GM19452 (cell line): Measurements from ENCODE around the gene ATRNL1.
"Not testable (repeated sequence)": the region's sequence is repeated elsewhere in the genome, so short reads cannot be mapped to it uniquely, and the experiment has no call there.

Source experiments
- ATAC-seq: cut with Tn5 transposase; IDR thresholded peaks from one replicate; pipeline ENCODE4 v1.9.1; 2021; ENCODE audit not compliant: unreplicated experiment

Gene ATRNL1

GRCh38 chr10:115092258-115092554 lies 959 bp upstream of the ATRNL1 start:
- peak; percentile 6 for ATAC-seq

GRCh38 chr10:115092555-115093285 lies 445 bp upstream of the ATRNL1 start:
- ATAC-seq = peak; percentile 71

- peak; percentile 44 for ATAC-seq
Measured at GRCh38 chr10:115093776-115094408, 727 bp downstream of the ATRNL1 start.

- ATAC-seq = no peak
Measured at GRCh38 chr10:115094416-115095140, 1.4 kb downstream of the ATRNL1 start.

DNA sequence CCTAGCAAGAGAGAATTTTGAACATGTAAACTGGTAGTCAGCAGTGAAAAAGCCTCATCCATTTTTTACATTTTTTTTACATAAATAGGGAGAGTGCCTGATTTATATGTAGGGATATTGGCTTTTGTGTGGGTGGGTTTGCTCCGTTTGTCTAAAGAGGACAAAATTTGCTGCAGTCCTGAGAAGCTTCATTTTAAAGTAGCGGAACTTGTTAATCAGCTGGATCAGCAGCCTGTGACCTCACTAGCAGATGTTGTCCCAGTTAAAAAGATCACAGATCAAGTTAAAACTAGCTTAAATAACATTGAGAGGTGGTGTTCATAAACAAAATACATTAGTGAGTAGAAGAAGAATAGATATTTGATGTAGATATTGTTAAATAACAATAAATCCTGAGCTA lies 2.6 kb downstream of the ATRNL1 start:
- no peak for ATAC-seq

GRCh38 chr10:115103700-115104099 lies 10.5 kb downstream of the ATRNL1 start:
- no peak for ATAC-seq

GRCh38 chr10:115105411-115105810 lies 12.2 kb downstream of the ATRNL1 start:
- not testable (repeated sequence) for ATAC-seq

- no peak for ATAC-seq
Measured at GRCh38 chr10:115107830-115108229, 14.7 kb downstream of the ATRNL1 start.

- ATAC-seq = no peak
Measured at GRCh38 chr10:115117301-115117700, 24.1 kb downstream of the ATRNL1 start.

DNA sequence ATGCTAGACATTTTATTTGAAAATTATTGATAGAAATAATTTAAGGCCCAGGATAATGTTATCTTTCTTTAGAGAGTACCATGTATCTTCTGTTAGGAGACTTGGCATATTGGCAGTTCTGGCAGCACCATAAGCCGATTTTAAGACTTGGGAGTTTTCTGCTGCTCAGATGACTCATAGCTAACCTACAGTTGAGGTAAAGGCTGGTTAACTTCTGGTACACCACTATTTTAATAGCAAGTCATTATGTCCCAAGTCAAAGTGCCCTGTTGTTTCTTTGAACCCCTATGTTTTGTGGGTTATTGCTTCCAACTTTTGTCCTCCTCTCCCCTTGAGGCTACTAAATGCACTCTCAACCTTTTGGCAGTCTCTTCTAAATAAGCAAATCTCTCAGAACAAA lies 25.2 kb downstream of the ATRNL1 start:
- no peak for ATAC-seq

- no peak for ATAC-seq
Measured at GRCh38 chr10:115125505-115125904, 32.3 kb downstream of the ATRNL1 start.

DNA sequence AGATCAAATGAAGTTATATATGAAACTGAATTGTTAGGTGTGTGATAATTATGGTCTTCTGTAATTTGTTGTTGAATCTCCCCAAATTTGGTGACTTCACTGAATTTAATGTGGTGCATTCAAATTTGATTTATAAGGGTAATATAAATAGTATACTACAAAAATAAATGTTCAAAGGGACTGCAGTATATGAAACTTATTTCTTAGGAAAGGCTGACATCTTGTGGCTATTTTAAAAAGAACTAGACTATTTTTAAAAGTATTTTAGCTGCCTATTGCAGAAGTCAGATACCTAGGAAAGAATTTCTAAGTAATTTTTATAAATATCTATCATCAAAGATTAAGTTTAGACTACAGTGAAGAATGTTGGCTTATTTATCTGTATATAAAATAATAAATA lies 36.6 kb downstream of the ATRNL1 start:
- ATAC-seq = no peak

DNA sequence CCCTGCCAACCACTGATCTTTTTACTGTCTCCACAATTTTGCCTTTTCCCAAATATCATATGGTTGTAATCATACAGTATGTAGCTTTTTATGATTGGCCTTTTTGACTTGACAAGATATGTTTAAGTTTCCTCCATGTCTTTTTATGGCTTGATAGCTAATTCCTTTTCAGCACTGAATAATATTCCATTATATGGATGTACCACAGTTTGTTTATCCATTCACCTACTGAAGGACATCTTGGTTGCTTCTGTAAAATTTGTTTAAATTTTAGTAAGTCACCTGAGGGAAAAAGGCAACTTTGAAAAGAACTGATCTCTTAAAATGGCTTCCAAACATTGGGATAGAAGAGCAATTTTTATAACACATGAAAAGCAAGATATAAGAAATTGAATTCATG lies 43.5 kb downstream of the ATRNL1 start:
- no peak for ATAC-seq

DNA sequence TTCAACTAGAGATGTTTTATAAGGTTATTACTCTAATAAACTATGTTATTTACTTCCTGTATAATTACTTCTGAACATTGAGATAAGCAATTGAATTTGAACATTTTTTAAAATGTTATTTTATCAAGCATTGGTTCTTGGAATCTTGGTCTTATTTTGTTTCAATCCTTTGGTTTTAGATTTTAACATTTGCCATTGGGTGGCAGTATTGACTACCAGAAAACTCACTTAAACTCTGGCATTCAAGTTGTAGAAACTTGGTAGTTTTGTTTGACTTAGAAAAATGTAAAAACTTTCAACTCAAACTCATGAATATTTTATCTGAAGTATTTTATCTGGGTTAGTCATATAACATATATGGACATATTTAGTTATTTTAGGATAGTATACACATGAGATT lies 48.1 kb downstream of the ATRNL1 start:
- ATAC-seq = no peak

DNA sequence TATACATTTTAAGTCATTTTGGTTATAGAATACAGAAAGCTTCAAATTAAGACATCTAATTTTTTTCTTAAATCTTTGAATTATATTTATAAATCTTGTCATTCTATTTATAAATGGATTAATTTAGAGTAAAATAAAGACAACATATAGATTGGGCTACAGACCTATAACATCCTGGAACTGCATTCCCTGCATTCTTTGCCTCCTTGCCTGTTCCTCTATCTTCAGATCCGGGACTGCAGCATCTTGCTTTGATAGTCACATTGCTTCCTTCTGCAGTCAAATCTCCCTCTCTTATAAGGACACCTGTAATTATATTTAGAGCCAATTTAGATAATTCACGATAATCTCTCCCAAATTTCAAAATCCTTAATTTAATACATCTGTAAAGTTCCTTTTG lies 64.2 kb downstream of the ATRNL1 start:
- ATAC-seq = no peak

DNA sequence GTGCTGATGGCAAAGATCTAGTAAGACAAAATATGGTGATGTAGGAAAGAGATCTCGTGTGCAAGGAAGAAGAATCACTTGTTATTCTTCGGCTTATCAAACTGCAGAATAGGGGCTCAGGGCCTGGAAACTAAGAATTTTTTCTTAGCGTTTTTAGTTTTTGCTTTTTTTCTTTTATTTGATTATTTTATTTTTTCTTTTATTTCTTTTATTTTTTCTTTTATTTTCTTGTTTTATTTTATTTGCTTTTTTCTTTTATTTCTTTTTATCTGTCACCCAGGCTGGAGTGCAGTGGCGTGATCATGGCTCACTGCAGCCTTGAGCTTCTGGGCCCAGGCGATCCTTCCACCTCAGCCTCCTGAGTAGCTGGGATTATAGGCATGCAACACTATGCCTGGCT lies 70.0 kb downstream of the ATRNL1 start:
- no peak for ATAC-seq

- no peak for ATAC-seq
Measured at GRCh38 chr10:115164220-115164619, 71.1 kb downstream of the ATRNL1 start.

- ATAC-seq = no peak
Measured at GRCh38 chr10:115167751-115168150, 74.6 kb downstream of the ATRNL1 start.

- no peak for ATAC-seq
Measured at GRCh38 chr10:115171392-115171960, 78.3 kb downstream of the ATRNL1 start.

GRCh38 chr10:115173915-115174443 lies 80.8 kb downstream of the ATRNL1 start:
- no peak for ATAC-seq

DNA sequence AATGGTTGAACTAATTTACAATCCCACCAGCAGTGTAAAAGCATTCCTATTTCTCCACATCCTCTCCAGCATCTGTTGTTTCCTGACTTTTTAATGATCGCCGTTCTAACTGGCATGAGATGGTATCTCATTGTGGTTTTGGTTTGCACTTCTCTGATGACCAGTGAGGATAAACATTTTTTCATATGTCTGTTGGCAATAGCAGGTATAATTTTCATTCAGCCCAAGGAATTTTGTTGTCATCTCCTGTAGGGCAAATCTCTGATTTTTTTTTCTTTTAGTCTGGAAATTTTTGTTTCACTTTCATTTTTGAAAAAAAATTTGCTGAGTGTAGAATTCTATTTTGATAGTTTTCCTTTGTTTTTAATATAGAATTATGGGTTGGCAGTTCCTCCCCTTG lies 114.1 kb downstream of the ATRNL1 start:
- not testable (repeated sequence) for ATAC-seq

DNA sequence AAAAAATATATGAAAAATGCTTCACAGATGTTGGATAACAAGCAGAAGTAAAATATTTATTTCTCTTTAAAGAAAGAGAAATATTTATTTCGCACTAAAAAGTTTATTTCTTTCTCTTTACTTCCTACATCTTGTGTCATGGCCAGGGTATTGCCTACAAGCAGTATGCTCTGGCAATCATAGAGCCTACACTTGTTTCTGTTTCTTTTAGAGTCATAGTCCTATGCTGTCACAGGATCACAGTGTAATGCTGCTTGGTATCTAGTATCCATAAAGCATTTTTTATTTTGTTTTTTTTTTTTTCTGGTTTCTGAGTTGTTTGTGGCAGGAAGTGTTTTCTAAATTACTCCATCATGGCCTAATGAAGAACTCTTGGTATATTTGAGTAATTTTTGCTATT lies 116.0 kb downstream of the ATRNL1 start:
- no peak for ATAC-seq
